ENCODE measurements around the gene TBL1X.
"Not testable (repeated sequence)": the region's sequence is repeated elsewhere in the genome, so short reads cannot be mapped to it uniquely, and the experiment has no call there.

Gene TBL1X

DNA sequence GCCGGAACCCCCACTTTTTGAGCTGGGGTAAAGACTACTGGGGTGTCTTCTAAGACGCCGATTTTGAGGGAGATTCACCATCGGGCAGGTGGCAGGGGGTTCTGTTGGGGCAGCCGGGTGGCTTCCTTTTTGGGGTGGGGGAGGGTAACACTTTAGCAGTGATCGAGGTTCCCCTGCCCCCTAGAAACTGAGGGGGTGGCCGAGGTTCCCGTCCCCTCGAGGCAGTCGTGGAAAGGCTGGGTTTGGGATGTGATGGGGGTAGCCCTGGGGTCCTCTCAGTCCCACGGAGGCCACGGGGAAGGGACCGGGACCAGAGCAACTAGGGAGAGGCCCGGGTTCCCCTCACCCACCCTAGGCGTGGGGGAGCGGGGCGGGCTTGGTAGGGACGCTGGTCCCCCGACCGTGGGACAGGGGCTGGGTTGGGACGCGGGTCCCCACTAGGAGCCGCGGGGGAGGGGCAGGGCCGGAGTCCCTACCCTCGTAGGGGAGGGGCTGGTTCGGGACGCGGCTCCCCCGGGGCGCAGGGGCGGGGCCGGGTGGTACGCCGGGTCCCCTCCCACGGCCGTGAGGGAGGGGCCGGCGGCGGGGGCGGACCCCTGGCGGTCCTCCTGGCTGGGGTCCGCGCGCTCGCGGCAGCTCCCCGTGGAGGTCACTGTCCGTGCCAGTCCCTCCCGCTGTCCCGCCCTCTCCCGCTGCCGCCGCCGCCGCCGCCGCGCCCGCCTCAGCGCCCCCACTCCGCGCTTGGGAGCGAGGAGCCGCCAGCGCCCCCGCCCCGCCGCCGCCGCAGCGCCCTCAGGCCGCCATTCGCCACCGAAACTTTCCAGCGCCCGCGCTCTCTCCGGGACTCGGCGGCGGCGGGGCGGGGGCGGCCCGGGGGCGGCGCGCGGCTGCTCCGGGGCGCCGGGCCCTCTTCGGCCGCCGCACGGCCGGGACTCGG is at the start of gene TBL1X:
Gene TBL1X, plus strand, starts transcription at position 624 of the 937 bp plus-strand sequence. CDS start 188,529 bp downstream, outside the sequence.
- DNase-seq (ENCODE audit: low spot score) = peak; percentile 28

DNA sequence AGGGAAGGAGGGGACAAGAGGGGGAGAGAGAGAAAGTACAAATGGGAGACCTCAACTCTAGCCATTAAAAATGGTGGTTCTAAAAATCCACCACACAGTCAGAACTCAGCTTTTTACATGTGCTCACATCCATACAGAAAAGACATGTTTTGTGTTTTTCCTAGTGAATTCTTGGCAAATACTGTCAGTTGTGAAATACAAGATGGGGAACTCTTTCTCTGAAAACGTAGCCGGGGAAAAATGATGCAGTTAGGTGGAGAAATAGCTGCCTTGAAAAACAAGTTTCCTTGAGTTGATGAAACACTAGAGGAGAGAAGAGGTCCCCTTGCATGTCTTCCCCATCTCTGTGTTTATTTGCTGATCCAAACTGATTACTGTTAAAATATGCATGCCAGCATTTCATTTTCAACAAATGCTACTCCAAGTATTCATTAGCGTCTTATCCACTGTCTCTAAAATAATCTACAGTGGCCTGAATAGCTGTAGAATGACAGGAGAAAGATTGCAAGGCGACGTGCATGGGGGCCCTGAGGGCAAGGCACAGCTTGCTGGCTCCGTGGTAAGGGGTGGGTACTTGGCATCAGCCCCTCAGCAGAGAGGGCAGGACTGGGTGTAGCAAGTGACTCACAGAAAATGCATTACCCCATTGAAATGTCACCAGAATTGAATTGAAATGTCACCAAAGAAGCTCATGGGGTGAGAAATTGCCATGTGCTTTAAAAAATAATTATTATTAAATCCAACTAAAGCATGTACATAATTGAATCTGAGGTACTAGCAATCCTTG is 48.1 kb upstream of the TBL1X start:
- DNase-seq (ENCODE audit: low spot score) = no peak

DNA sequence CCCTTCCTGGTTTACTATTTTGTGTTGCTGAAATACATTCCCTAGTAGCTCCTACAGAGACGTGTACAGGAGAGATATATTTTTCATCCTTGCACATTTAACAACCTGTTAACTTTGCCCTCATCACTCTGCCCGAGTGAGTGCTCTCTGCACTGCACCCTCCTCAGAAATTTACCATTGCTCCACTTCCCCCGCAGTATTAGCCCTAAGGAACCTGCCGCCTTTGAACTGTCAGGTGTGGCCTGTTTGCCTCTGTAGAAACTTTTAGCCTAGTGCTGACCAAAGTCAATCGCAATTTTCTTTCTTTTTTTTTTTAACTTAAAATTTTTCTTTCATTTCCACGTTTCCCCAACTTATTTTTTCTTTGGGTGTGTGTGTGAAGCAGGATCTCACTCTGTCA is 46.6 kb upstream of the TBL1X start:
- DNase-seq (ENCODE audit: low spot score) = no peak

DNA sequence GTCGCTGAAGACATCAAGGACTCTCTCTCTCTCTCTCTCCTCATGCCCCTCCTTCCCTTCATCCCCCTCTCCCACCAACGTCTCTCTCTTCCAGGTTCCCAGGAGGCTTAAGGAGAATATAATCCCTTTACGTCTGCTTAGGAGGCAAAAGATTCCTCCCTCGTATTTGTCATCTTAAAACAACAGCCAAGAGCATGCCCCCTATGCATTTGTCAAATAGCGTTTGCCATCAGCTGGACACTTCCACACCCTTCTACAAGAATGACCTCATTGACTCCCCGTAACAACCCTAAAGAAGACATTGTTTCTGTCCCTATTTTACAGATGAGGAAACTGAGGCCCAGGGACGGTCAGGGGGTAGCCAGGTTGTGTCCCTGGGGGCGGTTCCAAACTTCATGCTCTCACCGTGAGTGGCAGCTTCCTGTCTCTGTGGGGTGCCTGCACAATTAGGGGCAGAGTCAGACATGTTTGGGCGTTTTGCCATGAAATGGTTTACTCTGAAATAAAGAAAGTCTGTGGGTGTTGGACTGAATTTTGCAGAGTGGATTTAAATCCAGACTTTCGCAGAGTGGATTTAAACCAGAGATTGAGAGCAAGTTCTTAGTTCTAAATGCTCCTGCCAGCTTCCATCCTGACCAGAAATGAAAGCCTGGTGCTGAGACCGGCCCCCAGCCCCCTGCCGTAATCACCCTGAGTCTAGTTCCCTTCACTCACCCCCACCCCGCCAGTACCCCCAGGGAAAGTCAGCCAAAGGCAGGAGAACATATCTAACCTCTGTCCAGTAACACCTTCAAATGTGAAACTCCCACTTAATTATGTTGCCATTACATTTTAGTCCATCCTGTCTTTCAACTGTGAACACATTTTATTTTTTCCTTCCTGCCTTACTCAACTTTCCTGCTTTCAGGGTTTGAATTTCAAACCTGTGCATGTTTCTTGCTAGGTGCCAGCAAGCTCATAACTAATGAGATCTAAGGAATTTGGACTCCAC is 44.3 kb upstream of the TBL1X start:
- no peak for DNase-seq (ENCODE audit: low spot score)

DNA sequence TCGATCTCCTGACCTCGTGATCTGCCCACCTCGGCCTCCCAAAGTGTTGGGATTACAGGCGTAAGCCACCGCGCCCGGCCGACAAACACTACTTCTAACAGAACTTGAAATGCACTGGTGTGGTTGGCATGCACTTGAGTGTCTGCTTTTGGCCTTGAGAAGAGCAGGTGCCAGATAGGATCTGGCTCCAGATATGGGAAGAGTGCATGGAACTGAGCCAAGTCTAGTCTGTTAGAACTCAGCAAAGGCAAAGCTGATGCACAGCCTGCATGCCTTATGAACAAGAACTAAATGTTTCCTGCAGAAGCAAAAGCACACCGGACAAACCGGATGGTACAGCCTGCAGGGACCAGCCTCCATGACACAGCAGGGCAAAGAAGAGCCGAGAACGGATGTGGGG is 35.1 kb upstream of the TBL1X start:
- no peak for DNase-seq (ENCODE audit: low spot score)

DNA sequence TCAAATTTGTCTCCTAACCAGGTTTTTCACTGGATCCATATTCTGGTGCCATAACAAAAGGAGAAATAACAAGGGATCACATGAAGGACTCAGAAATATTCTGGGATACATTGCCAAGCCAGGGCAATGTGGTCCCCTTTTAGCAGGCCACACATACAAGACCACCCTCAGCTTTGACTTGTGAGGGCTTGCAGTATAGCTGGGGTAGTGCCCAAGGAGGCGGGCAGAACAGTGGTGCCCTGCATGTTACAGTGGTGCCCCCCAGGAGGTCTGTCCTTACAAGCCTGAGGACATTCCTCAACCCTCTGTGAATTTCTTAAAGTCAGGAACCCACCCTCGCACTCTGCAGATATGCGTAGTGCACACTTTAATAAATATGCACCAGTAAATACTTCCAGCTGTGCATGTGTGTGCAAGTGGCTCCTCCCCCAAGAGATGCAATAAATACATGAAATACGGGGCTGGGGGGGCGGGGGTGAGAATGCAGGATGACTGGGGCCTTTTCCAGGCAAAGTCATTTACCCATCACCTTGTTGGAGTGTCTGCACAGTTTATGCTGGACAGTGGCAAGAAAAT is 34.4 kb upstream of the TBL1X start:
- no peak for DNase-seq (ENCODE audit: low spot score)

DNA sequence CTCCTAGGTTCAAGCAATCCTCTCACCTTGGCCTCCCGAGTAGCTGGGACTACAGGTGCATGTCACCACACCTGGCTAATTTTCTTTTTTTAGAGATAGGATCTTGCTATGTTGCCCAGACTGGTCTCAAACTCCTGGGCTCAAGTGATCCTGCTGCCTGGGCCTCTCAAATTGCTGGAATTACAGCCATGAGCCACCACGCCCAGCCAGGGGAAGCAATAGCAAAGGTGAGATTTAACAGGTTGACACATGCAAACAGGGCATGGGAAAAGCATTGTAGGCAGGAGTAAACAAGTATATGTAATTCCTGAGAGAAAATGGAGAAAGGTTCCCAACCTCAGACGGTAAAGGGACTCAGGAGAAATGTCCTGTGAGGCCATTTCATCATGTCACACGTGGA is 33.6 kb upstream of the TBL1X start:
- no peak for DNase-seq (ENCODE audit: low spot score)

DNA sequence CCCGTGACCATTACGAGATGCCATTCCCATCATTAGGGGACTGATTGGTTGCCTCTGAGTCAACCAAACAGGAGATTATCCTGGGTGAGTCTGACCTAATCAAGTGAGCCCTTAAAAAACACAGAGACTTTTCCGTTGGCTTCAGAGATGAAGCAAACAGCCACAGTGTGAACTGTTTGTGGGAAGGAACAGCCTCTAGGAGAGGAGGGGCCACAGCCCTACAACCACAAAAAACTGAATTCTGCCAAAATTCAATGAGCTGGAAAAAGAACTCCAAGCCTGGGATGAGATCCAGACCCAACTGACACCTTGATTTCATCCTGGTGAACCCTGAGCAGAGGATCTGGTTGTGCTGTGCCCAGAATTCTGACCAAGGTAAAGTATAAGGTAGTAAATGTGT is 31.3 kb upstream of the TBL1X start:
- DNase-seq (ENCODE audit: low spot score) = no peak

DNA sequence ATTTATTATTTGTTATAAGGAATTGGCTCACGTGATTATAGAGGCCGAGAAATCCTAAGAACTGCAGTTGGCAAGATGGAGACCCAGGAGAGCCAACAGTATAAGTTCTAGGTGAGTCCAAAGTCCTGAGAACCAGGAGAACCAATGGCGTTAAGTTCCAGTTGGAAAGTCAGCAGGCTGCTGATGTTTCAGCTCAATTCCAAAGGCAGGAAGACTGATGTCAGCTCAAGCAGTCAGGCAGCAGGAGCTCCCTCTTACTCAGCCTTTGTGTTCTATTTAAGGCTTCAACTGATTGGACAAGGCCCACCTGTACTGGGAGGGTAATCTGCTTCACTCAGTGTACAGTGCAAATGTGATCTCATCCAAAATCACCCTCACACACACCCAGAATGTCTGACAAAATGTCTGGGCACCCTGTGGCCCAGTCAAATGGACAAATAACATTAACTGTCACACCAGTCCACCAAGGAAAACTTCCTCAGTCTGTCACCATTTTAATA is 30.8 kb upstream of the TBL1X start:
- no peak for DNase-seq (ENCODE audit: low spot score)

DNA sequence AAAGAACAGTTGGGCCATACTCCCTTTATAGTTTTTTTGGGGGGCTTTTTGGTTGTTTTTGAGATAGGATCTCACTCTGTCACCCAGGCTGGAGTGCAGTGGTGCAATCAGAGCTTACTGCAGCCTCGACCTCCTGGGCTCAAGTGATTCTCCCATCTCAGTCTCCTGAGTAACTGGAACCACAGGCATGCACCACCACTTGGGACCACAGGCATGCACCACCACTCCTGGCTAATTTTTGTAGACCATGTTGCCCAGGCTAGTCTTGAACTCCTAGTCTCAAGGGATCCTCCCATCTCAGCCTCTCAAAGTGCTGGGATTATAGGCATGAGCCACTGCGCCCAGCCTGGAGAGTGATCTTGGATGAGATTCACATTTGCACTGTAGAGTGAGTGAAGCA is 29.8 kb upstream of the TBL1X start:
- not testable (repeated sequence) for DNase-seq (ENCODE audit: low spot score)

DNA sequence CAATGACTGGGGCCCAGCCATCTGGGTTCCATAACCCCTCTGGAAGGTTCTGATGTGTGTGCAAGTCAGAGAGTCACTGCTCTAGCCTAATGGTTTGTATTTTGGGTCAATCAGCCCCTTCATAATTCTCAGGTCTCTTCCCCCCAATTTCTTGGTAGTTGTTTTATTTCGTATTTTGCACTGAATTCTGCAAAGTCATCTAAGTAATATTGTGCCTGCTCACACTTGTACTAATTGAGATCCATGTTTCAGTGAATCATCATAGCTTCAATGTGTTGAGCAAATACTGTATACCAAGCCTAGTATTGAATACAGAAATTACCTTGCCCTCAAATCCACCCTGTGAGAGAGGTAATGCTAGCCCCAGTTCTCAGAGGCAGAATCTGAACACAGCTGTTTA is 28.0 kb upstream of the TBL1X start:
- no peak for DNase-seq (ENCODE audit: low spot score)

DNA sequence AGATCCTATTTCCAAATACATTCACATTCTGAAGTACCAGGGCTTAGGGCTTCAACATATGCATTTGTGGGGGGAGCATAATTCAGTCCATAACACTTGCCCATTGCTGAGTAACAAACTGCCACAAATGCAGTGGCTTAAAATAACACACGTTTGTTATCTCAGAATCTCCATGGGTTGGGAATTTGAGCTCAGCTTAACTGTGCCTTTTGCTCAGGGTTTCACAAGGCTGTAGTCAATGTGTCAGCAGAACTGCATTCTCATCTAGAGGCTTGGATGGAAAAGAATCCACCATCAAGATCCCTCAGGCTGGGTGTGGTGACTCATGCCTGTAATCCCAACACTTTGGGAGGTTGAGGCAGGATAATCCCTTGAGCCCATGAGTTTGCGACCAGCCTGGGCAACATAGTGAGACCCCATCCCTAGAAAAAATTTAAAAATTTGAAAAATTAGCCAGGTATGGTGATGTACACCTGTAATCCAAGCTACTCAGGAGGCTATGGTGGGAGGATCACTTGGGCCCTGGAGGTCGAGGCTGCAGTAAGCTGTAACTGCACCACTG is 25.8 kb upstream of the TBL1X start:
- DNase-seq (ENCODE audit: low spot score) = no peak

DNA sequence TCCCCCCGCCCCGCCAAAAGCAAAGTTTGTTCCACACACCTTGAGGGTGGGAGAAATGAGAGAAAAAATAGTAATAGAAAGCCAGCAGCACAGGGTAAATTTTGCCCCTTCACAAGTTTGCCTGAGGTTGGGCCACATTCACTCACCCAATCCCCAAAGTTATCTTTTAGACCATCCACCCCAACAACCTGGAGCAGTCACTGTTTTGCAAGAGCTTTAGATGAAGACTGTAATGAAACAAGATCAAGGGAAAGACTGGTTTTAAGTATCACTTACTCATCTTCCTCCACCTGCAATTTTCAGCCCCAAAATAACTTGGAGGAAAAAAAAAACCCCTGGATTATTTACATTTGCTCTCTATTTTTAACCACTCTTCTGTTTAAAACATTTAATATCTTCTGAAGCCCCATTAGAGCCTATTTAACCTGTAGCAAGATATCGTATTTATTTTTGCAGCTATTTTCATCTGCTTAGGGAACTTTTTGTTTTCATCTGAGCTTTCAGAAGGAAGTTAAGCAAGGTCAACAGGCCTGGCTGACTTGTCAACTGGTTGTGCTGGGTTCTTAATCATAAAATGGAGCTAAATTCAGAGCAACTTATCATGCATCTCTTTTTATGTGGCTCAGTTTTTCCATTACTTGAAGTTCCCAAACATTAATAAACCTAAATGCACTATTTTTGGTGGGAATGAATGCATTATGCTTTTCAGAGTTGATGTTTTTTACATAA is 24.6 kb upstream of the TBL1X start:
- DNase-seq (ENCODE audit: low spot score) = no peak

DNA sequence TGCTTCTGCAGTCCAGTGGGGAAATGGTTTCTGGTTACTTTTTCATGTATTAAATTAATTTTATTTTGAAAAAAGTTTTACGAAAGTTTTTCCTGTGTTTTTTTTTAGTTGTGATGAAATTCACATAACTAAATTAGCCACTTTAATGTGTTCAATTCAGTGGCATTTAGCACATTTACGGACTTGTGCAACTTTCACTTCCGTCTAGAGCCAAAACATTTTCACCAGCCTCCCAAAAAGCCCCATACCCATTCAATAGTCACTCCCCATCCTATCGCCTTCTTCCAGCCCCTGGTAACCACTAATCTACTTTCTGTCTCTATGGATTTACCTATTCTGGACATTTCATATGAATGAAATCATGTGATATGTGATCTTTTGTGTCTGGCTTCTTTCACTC is 22.8 kb upstream of the TBL1X start:
- DNase-seq (ENCODE audit: low spot score) = no peak

DNA sequence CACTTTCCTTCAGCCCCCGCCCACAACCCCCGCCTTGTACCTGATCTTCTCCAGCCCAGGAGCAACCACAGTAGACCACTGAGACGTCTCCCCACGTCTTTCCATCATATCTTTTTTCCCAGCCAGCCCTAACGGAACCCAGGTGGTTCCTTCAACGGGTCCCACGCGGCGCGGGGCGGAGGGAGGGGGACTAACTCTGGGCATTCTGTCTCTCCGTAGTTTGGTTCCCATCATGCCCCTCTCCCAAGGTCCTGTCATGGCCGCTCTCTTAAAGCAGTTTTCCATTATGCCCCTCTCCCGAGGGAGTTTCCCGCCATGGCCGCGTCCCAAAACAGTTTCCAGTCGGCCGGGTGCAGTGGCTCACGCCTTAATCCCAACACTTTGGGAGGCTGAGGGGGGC is 21.5 kb upstream of the TBL1X start:
- DNase-seq (ENCODE audit: low spot score) = no peak

DNA sequence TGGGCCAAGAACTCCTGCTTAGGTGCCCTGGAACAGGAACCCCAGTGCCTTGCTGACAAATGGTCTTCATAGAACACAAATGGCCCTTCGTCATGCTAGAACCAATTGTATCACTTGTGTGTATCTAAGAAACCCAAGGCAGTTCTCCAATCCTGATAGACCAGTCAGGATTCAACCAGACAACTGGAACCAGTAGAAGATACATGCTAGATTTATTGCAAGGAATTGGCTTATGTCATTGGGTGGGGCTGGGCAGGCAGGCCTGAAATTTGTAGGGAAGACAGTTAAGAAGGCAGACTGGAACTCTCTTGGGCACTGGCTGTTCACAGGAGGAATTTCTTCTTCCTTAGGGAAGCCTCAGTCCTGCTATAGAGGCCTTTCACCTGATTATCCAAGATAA is 17.0 kb upstream of the TBL1X start:
- DNase-seq (ENCODE audit: low spot score) = no peak

DNA sequence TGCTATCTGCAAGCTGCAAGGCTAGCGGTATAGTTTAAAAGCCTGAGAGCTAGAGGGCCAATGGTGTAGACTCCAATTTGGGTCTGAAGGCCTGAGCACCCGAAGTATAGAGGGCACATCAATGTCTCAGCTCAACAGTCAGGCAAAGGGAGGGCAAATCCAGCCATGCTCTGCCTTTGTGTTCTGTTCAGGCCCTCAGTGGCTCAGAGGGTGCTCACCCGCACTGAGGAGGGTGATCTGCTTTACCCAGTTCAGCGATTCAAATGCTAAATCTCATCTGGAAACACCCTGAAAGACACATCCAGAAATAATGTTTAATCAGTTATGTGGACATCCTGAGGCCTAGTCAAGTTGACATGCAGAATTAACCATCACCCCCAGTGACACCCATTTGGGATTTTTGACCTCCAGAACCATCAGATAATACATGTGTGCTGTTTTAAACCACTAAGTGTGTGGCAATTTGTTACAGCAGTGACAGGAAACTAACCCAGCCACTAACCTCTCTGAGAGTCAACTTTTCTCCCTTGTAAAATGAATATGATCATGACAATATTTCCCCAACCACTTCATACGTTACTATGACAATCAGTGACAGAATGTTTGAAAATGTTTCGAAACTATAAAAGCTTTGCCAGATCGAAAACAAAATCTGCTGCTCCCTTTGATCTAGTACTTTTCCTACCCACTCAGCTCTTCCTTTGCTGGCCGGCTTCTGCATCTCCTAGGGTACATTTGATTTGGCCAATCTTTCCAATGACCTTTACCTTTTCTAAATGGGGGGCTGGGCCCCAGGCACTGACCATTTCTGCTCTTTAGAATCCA is 8.4 kb upstream of the TBL1X start:
- no peak for DNase-seq (ENCODE audit: low spot score)

DNA sequence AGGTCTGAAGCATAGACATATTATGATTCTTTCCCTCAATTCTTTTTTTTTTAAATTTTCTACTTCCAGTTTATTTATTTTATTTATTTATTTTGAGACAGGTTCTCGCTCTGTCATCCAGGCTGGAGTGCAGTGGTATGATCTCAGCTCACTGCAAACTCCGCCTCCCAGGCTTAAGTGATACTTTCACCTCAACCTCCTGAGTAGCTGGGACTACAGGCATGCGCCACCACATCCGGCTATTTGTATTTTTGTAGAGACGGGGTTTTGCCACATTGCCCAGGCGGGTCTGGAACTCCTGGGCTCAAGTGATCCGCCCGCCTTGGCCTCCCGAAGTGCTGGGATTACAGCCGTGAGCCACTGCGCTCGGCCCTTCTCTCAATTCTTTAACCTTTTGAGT is 6.8 kb upstream of the TBL1X start:
- not testable (repeated sequence) for DNase-seq (ENCODE audit: low spot score)

DNA sequence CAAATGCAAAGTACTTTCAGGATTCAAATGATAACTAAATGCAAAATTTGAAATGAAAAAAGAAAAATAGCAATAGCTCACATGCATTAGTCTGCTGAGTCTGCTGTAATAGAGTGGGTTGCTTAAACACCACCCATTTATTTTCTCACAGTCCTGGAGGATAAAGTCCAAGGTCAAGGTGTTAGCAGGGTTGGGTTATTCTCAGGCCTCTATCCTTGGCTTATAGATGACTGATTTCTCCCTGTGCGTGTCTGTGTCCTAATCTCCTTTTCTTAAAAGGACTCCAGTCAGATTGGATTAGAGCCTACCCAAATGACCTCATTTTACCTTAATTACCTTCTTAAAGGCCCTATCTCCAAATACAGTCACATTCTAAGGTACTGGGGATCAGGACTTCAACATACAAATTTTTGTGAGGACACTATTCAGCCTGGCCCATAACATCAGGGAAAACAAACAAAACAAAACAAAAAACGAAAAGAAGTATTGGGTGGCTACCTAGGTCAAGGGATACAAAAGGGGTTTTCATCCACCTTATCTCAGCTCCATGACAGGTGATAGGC is 6.3 kb upstream of the TBL1X start:
- DNase-seq (ENCODE audit: low spot score) = no peak

Measured in hepatic stellate cell (primary cell).